Head of caudate nucleus (tissue), 42 donors: ENCODE data around the gene TIMM44.

Source experiments
- DNase-seq, 42 donors: peaks; one replicate each; pipeline versions ENCODE4 v3.0.0 to v3.0.0-alpha.2; 2020 to 2021; ENCODE audit warnings: mixed read lengths in 7 of 42
- intact Hi-C: fragments of 100-400 bp; cut with DNase I; formaldehyde crosslinking; loops from one replicate; pipeline ENCODE4 v1.15.0; 2022

The TIMM44 gene, protein sequence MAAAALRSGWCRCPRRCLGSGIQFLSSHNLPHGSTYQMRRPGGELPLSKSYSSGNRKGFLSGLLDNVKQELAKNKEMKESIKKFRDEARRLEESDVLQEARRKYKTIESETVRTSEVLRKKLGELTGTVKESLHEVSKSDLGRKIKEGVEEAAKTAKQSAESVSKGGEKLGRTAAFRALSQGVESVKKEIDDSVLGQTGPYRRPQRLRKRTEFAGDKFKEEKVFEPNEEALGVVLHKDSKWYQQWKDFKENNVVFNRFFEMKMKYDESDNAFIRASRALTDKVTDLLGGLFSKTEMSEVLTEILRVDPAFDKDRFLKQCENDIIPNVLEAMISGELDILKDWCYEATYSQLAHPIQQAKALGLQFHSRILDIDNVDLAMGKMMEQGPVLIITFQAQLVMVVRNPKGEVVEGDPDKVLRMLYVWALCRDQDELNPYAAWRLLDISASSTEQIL

DNA sequence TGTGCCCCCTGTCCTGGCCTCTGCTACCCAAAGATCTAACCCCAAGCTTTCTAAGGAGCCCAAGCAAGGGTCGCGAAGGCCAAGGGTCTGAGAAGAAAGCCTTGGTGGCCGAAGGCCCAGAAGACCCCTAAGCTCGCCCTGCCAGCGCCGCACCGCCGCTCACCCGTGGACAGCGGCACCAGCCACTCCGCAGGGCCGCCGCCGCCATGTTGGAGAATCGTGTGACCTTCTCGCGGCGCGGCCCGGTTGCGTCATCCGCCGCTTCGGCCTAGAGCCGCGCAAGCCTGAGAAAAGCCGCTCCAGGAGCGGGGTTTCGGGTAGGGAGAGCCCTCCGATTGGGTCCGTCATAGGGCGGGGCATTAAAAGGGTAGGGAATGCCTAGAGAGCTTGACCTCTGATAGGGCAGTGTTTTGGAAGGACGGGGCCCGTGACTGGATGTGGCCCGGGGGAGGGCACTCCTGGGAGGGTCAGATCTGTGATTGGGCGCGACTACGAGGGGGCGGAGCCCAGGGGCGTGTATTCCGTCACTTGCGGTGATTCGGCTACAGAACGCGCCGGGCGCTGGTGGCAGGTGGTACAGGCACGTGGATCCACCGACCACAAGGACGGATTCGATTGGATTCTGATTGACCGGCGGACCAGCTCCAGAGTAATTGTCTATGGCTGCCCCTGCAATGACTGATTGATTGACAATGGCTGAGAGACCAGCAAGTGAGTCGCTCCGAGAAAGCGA, at the start of gene TIMM44:
TSS of gene TIMM44 (minus strand) at position 223 of the 733 bp plus-strand sequence. CDS start at position 208, 15 bp downstream.
- intact Hi-C loops: loop anchor here (5.0 to 10.0 kb wide), 2 partner anchors 59 to 211 kb away; no protein-coding TSS in a partner anchor

GRCh38 chr19:7992575-7992974, 49.1 kb upstream of the TIMM44 start:
- DNase-seq: no peak
- intact Hi-C loops: no loop called here

More for the DNA sequence above, at the start of gene TIMM44:
- DNase-seq: peak; percentile 98 to 100 (median 100)

DNA sequence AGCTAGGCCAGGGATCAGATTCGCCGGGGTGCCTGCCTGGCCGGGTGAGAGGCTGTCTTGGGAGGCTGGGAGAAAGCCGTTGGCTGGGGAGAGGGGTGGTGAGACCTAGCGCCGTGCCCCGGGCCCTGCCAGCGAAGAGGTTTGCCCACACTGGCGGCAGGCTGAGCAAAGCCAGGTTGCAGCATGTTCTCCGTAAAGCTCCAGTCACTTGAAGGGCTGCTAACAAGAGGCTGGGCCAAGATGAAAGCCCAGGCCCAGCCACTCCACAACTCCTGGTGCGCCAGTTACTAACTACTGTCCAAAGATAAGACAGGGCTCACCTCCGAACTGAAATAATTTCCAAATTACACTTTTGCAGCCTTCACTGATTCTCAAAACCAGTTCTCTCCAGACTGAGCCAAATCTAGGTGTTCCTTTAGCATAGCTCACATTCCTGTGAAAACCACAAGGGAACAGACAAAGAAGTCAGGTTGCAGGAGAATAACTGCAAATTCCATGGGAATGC, 45.7 kb upstream of the TIMM44 start:
- no peak for DNase-seq
- intact Hi-C loops: no loop called here

- intact Hi-C loops: no loop called here
- DNase-seq: no peak
Observed at GRCh38 chr19:7988307-7988706, 44.8 kb upstream of the TIMM44 start.

DNA sequence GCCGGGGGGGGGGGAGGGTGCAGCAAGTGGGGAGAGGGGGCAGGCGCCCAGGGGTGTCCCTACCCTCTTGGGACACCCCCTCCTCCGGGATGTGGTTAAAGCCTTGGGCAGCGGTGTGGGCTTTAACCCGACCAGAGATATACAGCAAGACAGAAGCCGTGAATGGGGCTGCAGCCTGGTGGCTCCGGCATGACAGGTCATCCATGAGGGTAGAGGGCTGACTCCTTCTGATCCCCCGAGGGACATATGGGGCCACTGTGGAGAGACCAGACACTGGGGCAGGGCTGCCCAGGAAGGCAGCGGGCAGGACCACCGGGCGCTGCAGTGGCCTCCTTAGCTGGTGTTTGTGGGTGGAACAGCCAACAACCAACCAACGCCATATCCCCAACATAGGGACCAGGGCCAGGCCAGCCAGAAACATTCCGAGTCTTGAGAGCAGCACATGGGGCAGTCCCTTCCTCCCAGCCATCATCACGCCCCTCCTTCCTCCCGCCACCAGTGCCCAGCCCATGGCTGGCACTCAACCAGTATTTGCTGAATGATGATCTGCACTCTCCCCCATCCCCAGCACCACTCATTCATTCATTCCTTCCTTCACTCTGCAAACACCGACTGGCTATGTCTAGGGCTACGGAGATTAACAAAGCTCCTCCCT, 43.8 kb upstream of the TIMM44 start:
- DNase-seq: no peak
- intact Hi-C loops: no loop called here

DNA sequence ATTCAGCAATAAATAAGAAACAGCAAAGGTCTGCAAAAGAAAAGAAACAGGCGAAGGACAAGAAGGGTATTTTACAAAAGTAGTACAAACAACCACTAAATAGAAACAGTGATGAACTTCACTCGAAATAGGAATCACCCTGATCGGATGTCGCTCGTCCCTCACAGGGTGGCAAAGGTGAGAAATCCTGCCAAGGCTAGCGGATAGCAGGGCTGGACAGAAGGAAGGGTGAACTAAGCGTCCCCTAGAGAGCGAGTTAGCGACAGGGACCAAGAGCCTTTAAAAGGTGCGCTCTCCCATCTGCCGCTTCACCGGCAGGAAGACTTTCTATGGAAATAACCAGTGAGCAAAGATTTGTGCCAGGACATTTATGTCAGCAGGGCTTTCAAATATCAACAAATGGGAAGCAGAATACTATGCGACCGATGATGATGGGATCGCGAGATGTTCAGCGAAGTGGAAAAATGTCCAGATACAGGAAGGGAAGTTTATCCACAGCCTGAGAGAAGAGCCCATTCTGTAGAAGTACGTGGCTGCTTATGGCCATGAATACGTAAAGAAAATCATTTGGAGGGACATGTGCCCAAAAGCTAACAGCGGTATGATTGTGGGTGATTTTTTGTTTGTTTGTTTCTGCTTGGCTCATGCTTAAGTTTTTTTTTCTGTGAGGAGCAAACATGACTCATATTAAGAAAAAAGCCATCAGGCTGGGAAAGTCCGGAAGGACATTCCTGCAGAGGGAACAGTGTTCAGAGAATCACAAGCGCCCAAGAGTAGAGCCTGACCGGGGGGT, 43.1 kb upstream of the TIMM44 start:
- no peak for DNase-seq
- intact Hi-C loops: no loop called here

DNA sequence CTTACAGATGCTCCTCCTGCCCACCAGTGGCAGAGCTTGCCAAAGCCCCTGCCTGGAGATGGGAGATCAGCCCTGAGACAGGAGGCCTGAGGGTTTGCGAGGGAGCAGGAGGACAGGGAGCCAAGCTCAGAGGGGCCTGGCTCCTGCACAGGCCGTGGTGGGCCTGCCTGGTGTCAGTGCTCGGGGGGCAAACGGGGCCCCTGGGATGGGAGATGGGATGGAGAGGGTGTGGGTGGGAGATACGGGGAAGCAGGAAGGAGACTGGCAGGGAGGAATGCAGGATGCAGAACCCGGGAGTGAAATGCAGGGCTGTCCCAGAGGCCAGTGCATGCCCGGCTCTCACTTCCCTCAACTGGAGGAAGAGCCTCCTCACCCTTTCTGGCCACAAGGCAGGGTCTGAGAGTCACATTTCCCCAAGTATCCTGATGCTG, 42.0 kb upstream of the TIMM44 start:
- DNase-seq: no peak
- intact Hi-C loops: no loop called here

DNA sequence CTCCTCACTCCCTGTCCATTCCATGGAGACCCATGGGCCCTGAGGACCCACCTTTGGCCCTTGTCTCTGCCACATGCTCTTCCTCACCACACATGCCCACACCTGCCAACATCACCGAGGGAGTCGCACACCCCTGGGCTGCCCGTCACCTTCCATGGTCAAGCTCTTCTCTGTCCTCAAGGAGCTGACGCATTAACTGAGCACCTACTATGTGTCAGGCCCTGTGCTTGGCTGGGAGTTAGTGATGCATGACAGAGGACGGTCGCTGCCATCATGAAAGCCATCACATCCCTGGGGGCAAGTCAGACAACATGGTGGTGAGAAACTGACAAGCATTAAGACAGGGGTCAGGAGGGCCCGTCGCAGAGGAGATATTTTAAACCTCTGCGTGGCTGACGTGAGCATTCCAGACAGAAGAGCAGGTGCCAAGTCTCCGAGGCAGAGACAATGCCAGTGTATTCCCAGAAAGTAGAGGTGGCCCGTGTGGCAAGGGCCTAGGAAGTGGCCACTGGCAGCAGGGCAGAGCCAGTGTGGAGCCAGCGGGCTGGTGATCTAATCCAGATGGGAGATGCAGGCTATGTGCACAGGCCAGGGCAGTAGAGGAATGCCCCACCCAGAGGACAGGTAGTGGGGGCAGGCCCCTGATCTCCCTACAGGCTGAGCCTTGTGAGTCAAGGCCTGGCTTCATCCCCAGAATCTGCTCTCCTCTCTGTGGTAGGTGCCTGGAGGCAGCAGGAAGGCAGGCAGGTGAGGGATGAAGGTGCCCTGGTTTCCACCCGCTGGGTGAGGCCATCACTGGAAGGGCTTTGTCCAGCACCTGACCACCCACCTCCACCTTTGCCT, 40.8 kb upstream of the TIMM44 start:
- no peak for DNase-seq
- intact Hi-C loops: no loop called here

DNA sequence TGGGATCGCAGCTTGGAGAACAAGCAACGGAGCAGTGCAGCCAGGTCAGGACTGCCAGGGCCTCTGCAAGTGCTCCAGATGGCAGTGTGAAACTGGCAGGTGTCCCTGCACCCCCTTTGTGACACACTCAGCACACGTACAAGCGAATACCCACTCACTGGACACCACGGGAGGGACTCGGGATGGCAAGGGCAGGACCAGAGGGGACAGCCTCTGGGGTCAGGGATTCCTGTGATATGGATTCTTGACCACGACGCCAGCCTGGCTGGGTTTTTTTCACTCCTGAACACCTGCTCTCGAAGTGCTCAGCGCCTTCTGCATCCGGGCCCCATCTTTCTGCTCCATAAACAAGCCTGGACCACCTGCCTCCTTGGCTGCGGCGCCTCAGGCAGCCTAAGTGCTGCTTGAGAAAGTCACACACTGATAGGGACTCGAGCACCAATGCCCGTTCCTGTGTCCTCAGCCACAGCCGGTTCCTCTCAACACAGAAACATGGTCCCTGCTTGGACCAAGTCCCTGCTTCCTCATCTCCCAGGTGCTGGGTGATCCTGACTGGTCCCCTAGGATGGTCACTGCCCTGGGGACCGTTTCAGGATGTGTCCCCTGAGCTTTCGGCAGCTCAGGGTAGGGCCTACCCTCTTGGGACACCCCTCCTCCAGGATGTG, 40.0 kb upstream of the TIMM44 start:
- no peak for DNase-seq
- intact Hi-C loops: no loop called here

DNA sequence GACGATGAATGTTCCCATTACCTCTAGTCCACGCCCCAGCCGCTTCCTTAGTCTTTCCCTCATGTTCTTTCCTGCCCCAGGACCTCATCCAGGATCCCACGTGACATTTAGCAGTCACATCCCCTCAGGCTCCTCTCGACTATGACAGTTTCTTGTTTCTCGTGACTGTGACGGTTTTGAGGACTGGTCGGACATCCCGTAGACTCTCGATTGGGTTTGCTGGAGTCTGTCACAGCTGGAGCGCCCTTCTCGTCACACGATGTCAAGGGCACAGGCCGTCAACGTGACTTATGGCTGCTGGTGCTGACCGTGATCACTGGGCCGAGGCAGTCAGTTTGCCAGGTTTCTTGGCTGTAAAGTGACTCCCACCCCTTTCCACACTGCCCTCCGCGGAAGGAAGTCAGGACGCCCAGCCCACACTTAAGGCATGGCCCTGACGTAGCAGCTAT, 39.2 kb upstream of the TIMM44 start:
- DNase-seq: no peak
- intact Hi-C loops: no loop called here

DNA sequence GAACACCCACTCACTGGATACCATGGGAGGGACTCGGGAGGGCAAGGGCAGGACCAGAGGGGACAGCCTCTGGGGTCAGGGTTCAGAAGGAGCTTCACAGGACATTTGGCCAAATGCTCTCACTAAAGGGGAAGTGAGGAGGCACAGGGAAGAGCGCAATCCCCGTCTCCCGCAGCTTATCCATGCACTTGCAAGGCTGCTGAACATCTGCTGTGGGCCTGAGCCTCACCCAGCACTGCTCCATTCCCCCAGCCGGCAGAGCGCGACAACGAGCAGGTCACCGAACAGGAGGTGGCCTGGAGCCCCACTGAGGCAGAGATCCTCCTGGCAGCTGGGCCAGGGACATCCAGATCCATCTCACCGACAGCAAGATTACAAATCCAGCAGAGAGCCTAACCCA, 38.6 kb upstream of the TIMM44 start:
- DNase-seq: no peak

GRCh38 chr19:7981661-7982060, 38.2 kb upstream of the TIMM44 start:
- no peak for DNase-seq

More for the DNA sequence above, 38.6 kb upstream of the TIMM44 start:
- intact Hi-C loops: no loop called here

GRCh38 chr19:7981199-7981598, 37.7 kb upstream of the TIMM44 start:
- DNase-seq: no peak
- intact Hi-C loops: no loop called here

More at GRCh38 chr19:7981661-7982060, 38.2 kb upstream of the TIMM44 start:
- intact Hi-C loops: no loop called here

- DNase-seq: no peak
- intact Hi-C loops: no loop called here
Observed at GRCh38 chr19:7980635-7981121, 37.2 kb upstream of the TIMM44 start.

GRCh38 chr19:7980168-7980567, 36.7 kb upstream of the TIMM44 start:
- no peak for DNase-seq
- intact Hi-C loops: no loop called here

GRCh38 chr19:7979559-7979958, 36.1 kb upstream of the TIMM44 start:
- intact Hi-C loops: loop anchor here (10.0 kb wide), 1 partner anchor 275 kb away; no protein-coding TSS in a partner anchor
- DNase-seq: no peak

DNA sequence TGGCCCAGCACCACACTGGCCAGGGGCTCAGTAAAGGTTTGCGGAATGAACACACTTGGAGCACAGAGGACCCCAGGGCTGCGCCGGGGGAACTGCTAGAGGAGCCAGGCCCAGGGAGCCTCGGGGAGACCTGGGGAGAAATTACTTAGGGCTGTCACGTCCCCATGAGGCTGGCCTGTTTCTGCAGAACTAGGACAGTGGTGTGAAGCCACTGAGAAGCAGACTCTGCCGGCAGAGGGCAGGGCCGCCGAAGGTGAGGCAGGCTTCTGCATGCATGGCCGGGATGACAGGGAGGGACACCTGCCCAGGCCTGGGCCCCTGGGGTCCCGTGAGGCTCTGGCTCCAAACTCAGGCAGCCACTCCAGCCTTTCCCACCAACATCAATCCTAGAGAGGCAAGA, 35.5 kb upstream of the TIMM44 start:
- no peak for DNase-seq
- intact Hi-C loops: loop anchor here (10.0 kb wide), 1 partner anchor 276 kb away; no protein-coding TSS in a partner anchor
